Measurements from ENCODE around the gene CLCN6.

The CLCN6 gene

DNA sequence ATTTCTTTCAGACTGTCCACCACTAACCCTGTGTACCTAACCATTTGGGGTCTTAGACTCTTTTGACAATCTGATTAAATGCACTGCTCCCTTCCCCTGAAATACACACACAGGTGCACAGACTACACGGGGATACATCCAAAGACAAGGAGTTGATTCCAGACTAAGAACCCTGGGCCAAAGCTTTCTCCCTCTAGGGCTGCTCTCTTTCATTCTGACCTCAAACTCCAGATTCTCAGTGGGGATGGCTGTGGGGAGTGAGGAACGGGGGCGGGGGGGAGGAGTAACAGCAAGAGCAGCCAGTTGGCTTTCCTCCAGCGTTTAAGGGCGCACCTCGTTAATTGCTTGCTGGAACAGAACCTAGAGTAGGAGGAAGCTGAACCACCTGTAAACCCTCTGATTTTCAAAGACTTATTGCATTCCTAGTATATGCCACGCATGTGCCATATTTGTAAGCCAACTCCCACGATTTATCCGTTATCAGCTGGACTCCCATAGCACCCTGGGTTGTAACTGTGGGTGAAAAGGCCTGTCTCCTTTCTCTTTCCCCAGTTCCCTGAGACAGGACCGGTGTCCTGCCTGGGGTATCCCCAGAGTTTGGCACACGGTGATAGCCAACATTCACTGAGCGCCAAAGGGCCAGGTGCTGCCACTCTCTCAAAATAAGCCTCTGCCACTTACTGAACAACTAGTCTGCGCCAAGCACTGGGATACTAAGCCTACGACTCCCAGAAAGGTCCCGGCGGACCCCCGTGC, 1.1 kb upstream of the CLCN6 start:
- Histone ChIP-seq H3K4me1 (peaks cover 0 to 68% (median 46%) of the 10 kb centered on the region in 4 donors), H3K36me3 (peaks cover 14 to 27% (median 14%) of the 10 kb centered on the region in 3 donors), H3K4me3 (peak overlapping the region; percentile 72 to 74), H3K27me3 (no peaks in the 10 kb centered on the region), H3K9me3 (no peaks in the 10 kb centered on the region), H3K27ac (peak overlapping the region; percentile 97)
- intact Hi-C loops (cut with DNase I; ENCODE audit: low total_unique reads), result loop anchor here (5.0 to 10.0 kb wide), 2 partner anchors 68 to 150 kb away; partner anchors contain the start of genes AGTRAP, FBXO2 and FBXO44
- TF ChIP-seq, protein P1, sequence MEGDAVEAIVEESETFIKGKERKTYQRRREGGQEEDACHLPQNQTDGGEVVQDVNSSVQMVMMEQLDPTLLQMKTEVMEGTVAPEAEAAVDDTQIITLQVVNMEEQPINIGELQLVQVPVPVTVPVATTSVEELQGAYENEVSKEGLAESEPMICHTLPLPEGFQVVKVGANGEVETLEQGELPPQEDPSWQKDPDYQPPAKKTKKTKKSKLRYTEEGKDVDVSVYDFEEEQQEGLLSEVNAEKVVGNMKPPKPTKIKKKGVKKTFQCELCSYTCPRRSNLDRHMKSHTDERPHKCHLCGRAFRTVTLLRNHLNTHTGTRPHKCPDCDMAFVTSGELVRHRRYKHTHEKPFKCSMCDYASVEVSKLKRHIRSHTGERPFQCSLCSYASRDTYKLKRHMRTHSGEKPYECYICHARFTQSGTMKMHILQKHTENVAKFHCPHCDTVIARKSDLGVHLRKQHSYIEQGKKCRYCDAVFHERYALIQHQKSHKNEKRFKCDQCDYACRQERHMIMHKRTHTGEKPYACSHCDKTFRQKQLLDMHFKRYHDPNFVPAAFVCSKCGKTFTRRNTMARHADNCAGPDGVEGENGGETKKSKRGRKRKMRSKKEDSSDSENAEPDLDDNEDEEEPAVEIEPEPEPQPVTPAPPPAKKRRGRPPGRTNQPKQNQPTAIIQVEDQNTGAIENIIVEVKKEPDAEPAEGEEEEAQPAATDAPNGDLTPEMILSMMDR (IDR thresholded peaks at IDR 0.05), result no peak
- peak; percentile 51 to 76 for DNase-seq

DNA sequence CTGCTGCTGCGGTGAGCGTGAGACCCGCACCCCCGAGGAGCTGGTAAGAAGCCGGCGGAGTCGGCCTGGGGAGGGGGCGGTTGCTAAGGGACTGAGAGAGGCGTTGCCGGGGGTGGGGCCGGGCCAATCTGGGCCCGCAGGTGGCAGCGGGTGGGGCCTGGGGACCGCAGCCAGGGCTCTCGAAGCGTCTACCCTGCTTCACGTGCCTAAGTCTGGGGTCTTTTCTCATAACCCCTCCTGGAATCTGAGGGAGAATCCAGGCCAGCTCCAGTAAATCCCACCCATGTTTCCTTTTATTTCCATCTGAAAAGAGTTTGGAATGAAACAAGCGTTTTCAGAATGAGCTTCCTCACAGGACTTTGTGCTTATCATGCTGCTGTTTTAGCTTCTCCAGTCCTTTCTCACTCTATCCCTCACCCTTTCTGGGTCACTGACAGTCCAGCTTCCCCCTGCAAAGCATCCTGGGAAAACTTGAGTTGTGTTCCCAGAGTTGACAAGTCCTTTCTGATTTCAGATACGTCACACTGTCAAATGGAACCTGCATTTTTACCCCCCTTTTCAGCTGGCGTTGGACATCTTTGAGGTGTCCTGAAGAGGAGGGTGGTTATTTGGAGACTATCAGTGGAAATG, 431 bp downstream of the CLCN6 start:
- H3K36me3 ChIP-seq, result peaks cover 0 to 26% (median 7%) of the 10 kb centered on the region in 3 donors

DNA sequence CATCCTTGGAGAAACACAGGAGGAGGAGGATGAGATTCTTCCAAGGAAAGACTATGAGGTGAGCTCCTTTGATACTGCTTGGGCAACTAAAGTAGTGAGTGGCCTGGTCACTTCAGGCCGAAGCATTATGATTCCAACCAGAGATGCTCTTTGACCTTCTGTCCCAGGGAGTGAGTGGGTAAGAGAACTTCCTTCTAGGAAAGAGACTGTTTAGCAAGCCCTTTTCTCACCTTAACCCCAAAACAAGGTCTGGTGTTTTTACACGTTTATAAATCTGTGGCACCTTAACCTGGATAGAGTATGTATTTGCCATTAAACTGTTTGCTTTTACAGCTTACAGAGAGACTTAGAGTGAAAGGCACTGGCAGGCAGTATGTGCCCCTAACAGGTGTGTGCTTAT, 1.1 kb downstream of the CLCN6 start:
- TF ChIP-seq, protein P1 (IDR thresholded peaks at IDR 0.05), result no peak
- H3K4me3 ChIP-seq, result peak overlapping the region; percentile 72 to 74
- H3K36me3 ChIP-seq, result peaks cover 5 to 31% (median 7%) of the 10 kb centered on the region in 3 donors
- peaks cover 0 to 60% (median 41%) of the 10 kb centered on the region in 4 donors for H3K4me1 ChIP-seq
- no peaks in the 10 kb centered on the region for H3K27me3 ChIP-seq
- H3K27ac ChIP-seq, result peak overlapping the region; percentile 97
- DNase-seq, result no peak
- no peaks in the 10 kb centered on the region for H3K9me3 ChIP-seq
- intact Hi-C loops (cut with DNase I; ENCODE audit: low total_unique reads), result loop anchor here (5.0 to 10.0 kb wide), 2 partner anchors 70 to 152 kb away; partner anchors contain the start of genes AGTRAP, FBXO2 and FBXO44

More for the DNA sequence above, 431 bp downstream of the CLCN6 start:
- TF ChIP-seq, protein P1 (IDR thresholded peaks at IDR 0.05), result no peak
- DNase-seq, result peak in 1 of 2 donors; percentile 66
- intact Hi-C loops (cut with DNase I; ENCODE audit: low total_unique reads), result loop anchor here (5.0 to 10.0 kb wide), 2 partner anchors 69 to 152 kb away; partner anchors contain the start of genes AGTRAP, FBXO2 and FBXO44
- Histone ChIP-seq H3K27ac (peak overlapping the region; percentile 97), H3K4me3 (peak overlapping the region; percentile 72 to 74), H3K4me1 (peaks cover 0 to 67% (median 45%) of the 10 kb centered on the region in 4 donors), H3K27me3 (no peaks in the 10 kb centered on the region), H3K9me3 (no peaks in the 10 kb centered on the region)

DNA sequence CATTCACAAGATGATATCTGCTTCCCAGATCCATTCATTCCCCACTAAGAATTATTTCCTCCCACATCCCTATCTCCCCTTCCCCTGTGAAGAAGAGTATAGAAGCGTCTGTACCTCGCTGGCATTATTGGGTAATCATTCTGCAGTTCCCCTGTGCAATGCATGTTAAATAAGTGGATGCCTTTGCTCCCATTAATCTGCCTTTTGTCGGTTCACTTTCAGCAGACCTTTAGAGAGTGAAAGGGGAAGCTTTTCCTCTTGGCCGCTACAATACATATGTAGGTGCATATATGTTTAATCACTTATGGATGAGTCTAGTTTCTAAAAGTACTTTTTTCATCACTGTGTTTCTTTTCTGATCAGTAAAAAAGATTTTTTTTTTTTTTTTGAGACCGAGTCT, 7.0 kb downstream of the CLCN6 start:
- Histone ChIP-seq H3K4me3 (no peak overlapping the region), H3K27me3 (no peaks in the 10 kb centered on the region), H3K36me3 (peaks cover 42 to 76% (median 51%) of the 10 kb centered on the region in 3 donors), H3K27ac (no peak overlapping the region), H3K4me1 (peaks cover 0 to 17% (median 6%) of the 10 kb centered on the region in 4 donors), H3K9me3 (no peaks in the 10 kb centered on the region)
- TF ChIP-seq, protein P1 (IDR thresholded peaks at IDR 0.05), result no peak
- no peak for DNase-seq
- intact Hi-C loops (cut with DNase I; ENCODE audit: low total_unique reads), result no loop called here

- Histone ChIP-seq H3K27ac (no peak overlapping the region), H3K36me3 (peaks cover 59 to 82% (median 82%) of the 10 kb centered on the region in 3 donors), H3K27me3 (no peaks in the 10 kb centered on the region), H3K4me3 (no peak overlapping the region), H3K4me1 (no peaks in the 10 kb centered on the region), H3K9me3 (no peaks in the 10 kb centered on the region)
- intact Hi-C loops (cut with DNase I; ENCODE audit: low total_unique reads), result no loop called here
- TF ChIP-seq, protein P1 (IDR thresholded peaks at IDR 0.05), result no peak
- DNase-seq, result peak in 1 of 2 donors; percentile 31
Observed at GRCh38 chr1:11817192-11817591, 11.2 kb downstream of the CLCN6 start.
